Astrocyte (in vitro differentiated cells and primary cell): ENCODE measurements around the gene DNAJC17. TPM values are rescaled to one million over a fixed set of nuclear protein-coding genes. Genes with fewer than 3 reads are reported as not detected.

Source experiments
- DNase-seq: peaks from one replicate; pipeline ENCODE4 v3.0.0-alpha.2; 2010; ENCODE audit warnings: low read depth
- FAIRE-seq: peaks from 2 replicates; lab custom pipeline; 2011; peaks lifted over from hg19 to GRCh38; lab: Jason Lieb, UNC
- H2AFZ ChIP-seq: 2 replicates; pipeline ENCODE4 v1.6.0; 2012; ENCODE audit warnings: low read depth, low read length, inconsistent platforms
- H3K27ac ChIP-seq: 2 replicates; pipeline ENCODE4 v1.5.1; 2011; ENCODE audit warnings: low read depth, low read length, inconsistent platforms
- H3K27me3 ChIP-seq: 2 replicates; pipeline ENCODE4 v1.6.0; 2011; ENCODE audit warnings: low read length, inconsistent platforms; ENCODE audit not compliant: insufficient read depth
- H3K36me3 ChIP-seq: 2 replicates; pipeline ENCODE4 v1.5.1; 2011; ENCODE audit warnings: low read length, inconsistent platforms; ENCODE audit not compliant: insufficient read depth
- H3K4me1 ChIP-seq: 2 replicates; pipeline ENCODE4 v1.5.1; 2011; ENCODE audit warnings: low read length, inconsistent platforms; ENCODE audit not compliant: insufficient read depth
- H3K4me2 ChIP-seq: 2 replicates; pipeline ENCODE4 v1.6.0; 2012; ENCODE audit warnings: low read length, inconsistent platforms
- H3K4me3 ChIP-seq: 2 replicates; pipeline ENCODE4 v1.5.1; 2011; ENCODE audit warnings: low read depth, mild to moderate bottlenecking, low read length, inconsistent platforms; ENCODE audit not compliant: insufficient read depth
- H3K79me2 ChIP-seq: 2 replicates; pipeline ENCODE4 v1.6.0; 2012; ENCODE audit warnings: mild to moderate bottlenecking, low read length, inconsistent platforms; ENCODE audit not compliant: insufficient read depth
- H3K9ac ChIP-seq: 2 replicates; pipeline ENCODE4 v1.6.0; 2012; ENCODE audit warnings: mild to moderate bottlenecking, low read length, inconsistent platforms
- H3K9me3 ChIP-seq: 2 replicates; pipeline ENCODE4 v1.5.1; 2012; ENCODE audit warnings: low read depth, mild to moderate bottlenecking, low read length, inconsistent platforms; ENCODE audit not compliant: insufficient read depth
- H4K20me1 ChIP-seq: 2 replicates; pipeline ENCODE4 v1.6.0; 2012; ENCODE audit warnings: low read length, inconsistent platforms; ENCODE audit not compliant: insufficient read depth
- H3K27ac Mint-ChIP-seq: one replicate; pipeline ENCODE4 v1.8.0; 2021; ENCODE audit warnings: mild to moderate bottlenecking, mixed read lengths; ENCODE audit not compliant: unreplicated experiment
- H3K27me3 Mint-ChIP-seq: one replicate; pipeline ENCODE4 v1.8.0; 2021; ENCODE audit warnings: low read depth, mixed read lengths; ENCODE audit not compliant: unreplicated experiment
- H3K36me3 Mint-ChIP-seq: one replicate; pipeline ENCODE4 v1.8.0; 2021; ENCODE audit warnings: low read depth, mixed read lengths; ENCODE audit not compliant: unreplicated experiment
- H3K4me1 Mint-ChIP-seq: one replicate; pipeline ENCODE4 v1.8.0; 2021; ENCODE audit warnings: low read depth, mixed read lengths; ENCODE audit not compliant: unreplicated experiment
- H3K4me3 Mint-ChIP-seq: one replicate; pipeline ENCODE4 v1.8.0; 2021; ENCODE audit warnings: mild to moderate bottlenecking, moderate library complexity, mixed read lengths; ENCODE audit not compliant: unreplicated experiment
- H3K9me3 Mint-ChIP-seq: one replicate; pipeline ENCODE4 v1.8.0; 2021; ENCODE audit warnings: mild to moderate bottlenecking, mixed read lengths; ENCODE audit not compliant: unreplicated experiment
- CTCF ChIP-seq: IDR thresholded peaks from 2 replicates; pipeline ENCODE4 v1.5.1; 2011; ENCODE audit warnings: low read depth, mild to moderate bottlenecking, inconsistent platforms, low read length, moderate library complexity; ENCODE audit not compliant: insufficient read depth
- EZH2 ChIP-seq: IDR thresholded peaks from 2 replicates; pipeline ENCODE4 v1.6.1; 2012; ENCODE audit warnings: mild to moderate bottlenecking, low read length, inconsistent platforms; ENCODE audit not compliant: insufficient read depth
- total RNA-seq: library from RNA; stranded (reverse); gene quantifications from 2 replicates; pipeline ENCODE4 v1.2.1, GENCODE V29; 2021

DNAJC17 gene
- total RNA-seq, 1 donor from 2014 or later, result 21.0 TPM

GRCh38 chr15:40826423-40827075, 19.3 kb upstream of the DNAJC17 start:
- H3K9me3 Mint-ChIP-seq, result no peaks in the 10 kb centered on the region
- Histone ChIP-seq H3K79me2 (no peaks in the 10 kb centered on the region), H3K27ac (no peak overlapping the region), H3K4me2 (no peak overlapping the region), H3K9ac (no peak overlapping the region), H2AFZ (no peak overlapping the region), H3K36me3 (no peaks in the 10 kb centered on the region), H4K20me1 (no peaks in the 10 kb centered on the region), H3K9me3 (no peaks in the 10 kb centered on the region), H3K27me3 (peaks cover 10% of the 10 kb centered on the region), H3K4me3 (no peak overlapping the region), H3K4me1 (no peaks in the 10 kb centered on the region)
- no peak for FAIRE-seq
- no peak overlapping the region for H3K27ac Mint-ChIP-seq
- TF ChIP-seq CTCF, result no peak
- no peak for TF ChIP-seq EZH2
- no peak overlapping the region for H3K4me3 Mint-ChIP-seq
- peaks cover 11% of the 10 kb centered on the region for H3K4me1 Mint-ChIP-seq
- H3K36me3 Mint-ChIP-seq, result no peaks in the 10 kb centered on the region
- no peak for DNase-seq
- H3K27me3 Mint-ChIP-seq, result peaks cover 3% of the 10 kb centered on the region

- H3K36me3 ChIP-seq, result no peaks in the 10 kb centered on the region
- no peaks in the 10 kb centered on the region for H3K4me1 ChIP-seq
- H3K9me3 ChIP-seq, result no peaks in the 10 kb centered on the region
- Mint-ChIP-seq H3K27me3 (peaks cover 3% of the 10 kb centered on the region), H3K27ac (no peak overlapping the region), H3K9me3 (no peaks in the 10 kb centered on the region), H3K4me3 (no peak overlapping the region), H3K36me3 (no peaks in the 10 kb centered on the region), H3K4me1 (peaks cover 9% of the 10 kb centered on the region)
- H3K4me3 ChIP-seq, result no peak overlapping the region
- peaks cover 10% of the 10 kb centered on the region for H3K27me3 ChIP-seq
- H3K79me2 ChIP-seq, result no peaks in the 10 kb centered on the region
- no peak for FAIRE-seq
- no peak overlapping the region for H3K27ac ChIP-seq
- H4K20me1 ChIP-seq, result no peaks in the 10 kb centered on the region
- H3K4me2 ChIP-seq, result no peak overlapping the region
- TF ChIP-seq EZH2 (no peak), CTCF (no peak)
- no peak overlapping the region for H3K9ac ChIP-seq
- H2AFZ ChIP-seq, result no peak overlapping the region
- no peak for DNase-seq
These were observed 18.6 kb upstream of the DNAJC17 start for GRCh38 chr15:40825661-40826422.
